ENCODE measurements around the gene TRAF5.

DNA sequence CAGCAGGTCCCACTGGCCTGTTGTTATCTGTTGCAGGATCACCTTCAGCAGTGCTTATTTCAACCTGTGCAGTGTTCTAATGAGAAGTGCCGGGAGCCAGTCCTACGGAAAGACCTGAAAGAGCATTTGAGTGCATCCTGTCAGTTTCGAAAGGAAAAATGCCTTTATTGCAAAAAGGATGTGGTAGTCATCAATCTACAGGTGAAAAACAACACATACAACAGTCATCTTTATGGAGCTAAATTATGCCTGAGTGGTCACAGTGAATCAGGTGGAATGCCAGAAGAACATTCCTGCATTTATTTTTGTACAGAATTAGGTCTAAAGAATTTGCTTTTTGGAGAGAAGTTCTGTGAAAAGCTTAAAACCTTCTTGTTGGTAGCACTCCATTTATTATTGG lies 33.2 kb downstream of the TRAF5 start:
- TF ChIP-seq CTCF (conservative IDR thresholded peaks at IDR 0.05 in 1 of 2, IDR thresholded peaks at IDR 0.05 in 1 of 2; ENCODE audit: extremely low read depth in 1 of 2, insufficient read depth in 1 of 2, low read depth in 1 of 2, low read length in 2 of 2) (no peak), EZH2 (IDR thresholded peaks at IDR 0.05; ENCODE audit: borderline replicate concordance, low read length) (no peak)
